Loucy (cell line): ENCODE data around the gene PTCH1.

Experiments
- H2AFZ ChIP-seq: fragments of 200-600 bp; sonication (generic); 2 replicates; pipeline ENCODE4 v1.6.0; 2016; ENCODE audit warnings: antibody characterized with exemption, mild to moderate bottlenecking, low read length, moderate library complexity
- H3F3A ChIP-seq: fragments of 200-600 bp; 2 replicates; pipeline ENCODE4 v1.6.0; 2016; ENCODE audit warnings: antibody characterized with exemption, low read depth, mild to moderate bottlenecking
- H3K27me3 ChIP-seq: fragments of 200-600 bp; sonication (generic); 2 replicates; pipeline ENCODE4 v1.6.1; 2014; ENCODE audit warnings: low read length, mild to moderate bottlenecking; ENCODE audit not compliant: insufficient read depth, poor library complexity, severe bottlenecking
- H3K36me3 ChIP-seq: fragments of 200-600 bp; sonication (generic); 2 replicates; pipeline ENCODE4 v1.6.1; 2016; ENCODE audit warnings: low read length; ENCODE audit not compliant: insufficient read depth
- H3K4me1 ChIP-seq: fragments of 200-600 bp; sonication (generic); 2 replicates; pipeline ENCODE4 v1.5.1; 2014; ENCODE audit warnings: low read length, mild to moderate bottlenecking; ENCODE audit not compliant: insufficient read depth, poor library complexity, severe bottlenecking
- H3K4me2 ChIP-seq: fragments of 200-600 bp; sonication (generic); 2 replicates; pipeline ENCODE4 v1.6.0; 2014; ENCODE audit warnings: antibody characterized with exemption, low read length, low read depth, mild to moderate bottlenecking; ENCODE audit not compliant: poor library complexity, severe bottlenecking
- H3K4me3 ChIP-seq: fragments of 200-600 bp; sonication (generic); 2 replicates; pipeline ENCODE4 v1.5.1; 2014; ENCODE audit warnings: low read length, mild to moderate bottlenecking, mixed read lengths; ENCODE audit not compliant: poor library complexity, severe bottlenecking
- H3K79me2 ChIP-seq: fragments of 200-600 bp; sonication (generic); 2 replicates; pipeline ENCODE4 v1.6.1; 2014; ENCODE audit warnings: low read length; ENCODE audit not compliant: insufficient read depth
- H3K9ac ChIP-seq: fragments of 200-600 bp; sonication (generic); 2 replicates; pipeline ENCODE4 v1.6.0; 2014; ENCODE audit warnings: mild to moderate bottlenecking, low read depth, low read length, moderate library complexity; ENCODE audit not compliant: poor library complexity, severe bottlenecking
- H3K9me2 ChIP-seq: fragments of 200-600 bp; sonication (generic); replicated peaks from 2 replicates; pipeline ENCODE4 v1.6.1; 2016; ENCODE audit warnings: low read depth, low read length, mixed read lengths
- H3K9me3 ChIP-seq: fragments of 200-600 bp; sonication (generic); 2 replicates; pipeline ENCODE4 v1.6.1; 2014; ENCODE audit warnings: mild to moderate bottlenecking, antibody characterized with exemption, low read length, low read depth; ENCODE audit not compliant: insufficient read depth
- H4K20me1 ChIP-seq: fragments of 200-600 bp; sonication (generic); 2 replicates; pipeline ENCODE4 v1.6.0; 2014; ENCODE audit warnings: antibody characterized with exemption, low read length, mild to moderate bottlenecking; ENCODE audit not compliant: insufficient read depth, poor library complexity, severe bottlenecking
- CTCF ChIP-seq: fragments of 200-600 bp; sonication (generic); conservative IDR thresholded peaks from 2 replicates; pipeline ENCODE4 v1.5.1; 2014; ENCODE audit warnings: mild to moderate bottlenecking, antibody characterized with exemption, low read length
- EZH2phosphoT487 ChIP-seq: fragments of 200-600 bp; IDR thresholded peaks from 2 replicates; pipeline ENCODE4 v1.6.1; 2018; ENCODE audit warnings: antibody characterized with exemption, mild to moderate bottlenecking, moderate library complexity, borderline replicate concordance

The PTCH1 gene

GRCh38 chr9:95556521-95556920, 39.8 kb upstream of the PTCH1 start:
- no peak overlapping the region for H3K9ac ChIP-seq
- H2AFZ ChIP-seq: no peak overlapping the region
- H3K9me2 ChIP-seq: no peaks in the 10 kb centered on the region
- no peak overlapping the region for H3K4me2 ChIP-seq
- no peaks in the 10 kb centered on the region for H3K27me3 ChIP-seq
- TF ChIP-seq EZH2phosphoT487: no peak
- TF ChIP-seq CTCF: no peak
- H3K4me3 ChIP-seq: no peak overlapping the region
- H4K20me1 ChIP-seq: no peaks in the 10 kb centered on the region
- no peaks in the 10 kb centered on the region for H3K79me2 ChIP-seq
- no peaks in the 10 kb centered on the region for H3K36me3 ChIP-seq
- H3K4me1 ChIP-seq: no peaks in the 10 kb centered on the region
- no peaks in the 10 kb centered on the region for H3F3A ChIP-seq
- no peaks in the 10 kb centered on the region for H3K9me3 ChIP-seq

- no peaks in the 10 kb centered on the region for H3K9me3 ChIP-seq
- H3K4me2 ChIP-seq: no peak overlapping the region
- TF ChIP-seq EZH2phosphoT487 (no peak), CTCF (no peak)
- H3K79me2 ChIP-seq: no peaks in the 10 kb centered on the region
- no peak overlapping the region for H3K9ac ChIP-seq
- H3K4me3 ChIP-seq: no peak overlapping the region
- no peaks in the 10 kb centered on the region for H3F3A ChIP-seq
- no peaks in the 10 kb centered on the region for H3K36me3 ChIP-seq
- H3K4me1 ChIP-seq: no peaks in the 10 kb centered on the region
- H3K27me3 ChIP-seq: no peaks in the 10 kb centered on the region
- H2AFZ ChIP-seq: no peak overlapping the region
- no peaks in the 10 kb centered on the region for H4K20me1 ChIP-seq
- no peaks in the 10 kb centered on the region for H3K9me2 ChIP-seq
These were observed 36.2 kb upstream of the PTCH1 start for GRCh38 chr9:95552814-95553546.

GRCh38 chr9:95552255-95552654, 35.5 kb upstream of the PTCH1 start:
- Histone ChIP-seq H3K79me2 (no peaks in the 10 kb centered on the region), H3K4me3 (no peak overlapping the region), H3F3A (no peaks in the 10 kb centered on the region), H3K9me2 (no peaks in the 10 kb centered on the region), H2AFZ (no peak overlapping the region), H3K36me3 (no peaks in the 10 kb centered on the region), H4K20me1 (no peaks in the 10 kb centered on the region), H3K9ac (no peak overlapping the region), H3K27me3 (no peaks in the 10 kb centered on the region), H3K9me3 (no peaks in the 10 kb centered on the region), H3K4me2 (no peak overlapping the region), H3K4me1 (no peaks in the 10 kb centered on the region)
- TF ChIP-seq CTCF (no peak), EZH2phosphoT487 (no peak)
